Activated naive CD4-positive, alpha-beta T cell treated with anti-CD3 and anti-CD28 coated beads, Interleukin-2, amount 50 U/mL, for 16 hours (primary cell): ENCODE data around the gene ANKDD1A.

Source experiments
- DNase-seq: peaks from one replicate; pipeline ENCODE4 v3.0.0-alpha.2; 2020

ANKDD1A gene

DNA sequence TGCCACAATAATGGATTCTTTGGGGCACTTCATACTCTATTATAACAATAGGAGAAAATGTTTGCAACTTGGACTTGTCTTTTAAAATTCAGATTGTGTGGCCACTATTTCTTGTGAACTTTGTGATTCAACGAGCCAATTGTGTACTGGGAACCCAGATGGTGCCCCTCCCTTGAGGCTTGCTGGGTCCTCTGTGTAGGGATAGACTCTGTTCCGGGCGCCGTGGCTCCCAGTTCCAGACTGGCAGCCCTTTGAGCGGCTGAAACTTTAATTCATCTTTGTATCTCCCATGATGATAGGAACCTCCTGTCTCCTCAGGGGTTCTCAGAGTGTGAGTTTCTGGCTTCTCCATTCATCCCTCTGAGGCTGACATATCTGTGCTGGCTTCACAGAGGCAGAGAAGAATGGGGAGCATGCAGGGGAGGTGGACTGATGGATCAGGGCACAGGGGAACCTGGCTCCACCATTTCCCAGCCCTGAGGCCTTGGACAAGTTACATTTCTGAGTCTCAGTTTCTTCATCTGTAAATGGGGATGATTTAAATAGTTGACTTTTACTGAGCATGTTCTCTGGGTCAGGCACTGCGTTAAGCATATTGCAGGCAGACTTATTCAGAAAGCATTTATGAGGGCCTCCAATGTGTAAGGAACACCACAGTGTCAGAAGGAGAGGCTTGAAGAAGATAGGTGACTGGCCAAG is 15.2 kb upstream of the ANKDD1A start:
- DNase-seq: no peak

DNA sequence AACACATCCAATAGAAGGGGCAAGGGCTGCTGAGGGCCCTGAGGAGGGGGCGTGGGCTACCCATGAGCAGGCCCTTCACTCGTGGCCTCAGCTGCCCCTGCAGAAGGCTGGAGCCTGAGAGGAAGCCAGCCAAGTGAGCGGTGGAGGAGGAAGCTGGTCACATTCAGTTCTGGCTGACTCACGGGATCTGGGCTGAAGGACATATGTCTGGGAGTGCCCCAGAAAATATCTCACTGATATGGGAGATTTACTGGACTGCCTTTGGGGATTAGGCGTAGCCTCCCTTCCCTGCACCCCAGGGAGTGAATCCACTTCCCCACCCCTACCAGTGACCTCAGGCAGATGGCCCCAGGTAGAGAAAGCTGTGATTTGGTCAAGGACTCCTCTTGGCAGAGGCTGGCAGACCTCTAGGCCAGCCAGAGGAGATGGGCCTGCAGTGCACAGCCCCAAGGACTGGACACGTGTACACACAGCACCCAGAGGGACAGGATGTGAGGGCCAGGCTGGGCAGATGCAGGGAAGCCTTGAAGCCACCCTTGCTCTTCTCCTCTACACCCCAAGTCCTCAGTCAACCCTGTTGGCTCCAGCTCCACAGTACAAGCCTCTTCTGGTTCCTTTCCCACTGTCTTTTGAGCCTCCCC is 14.2 kb upstream of the ANKDD1A start:
- no peak for DNase-seq

DNA sequence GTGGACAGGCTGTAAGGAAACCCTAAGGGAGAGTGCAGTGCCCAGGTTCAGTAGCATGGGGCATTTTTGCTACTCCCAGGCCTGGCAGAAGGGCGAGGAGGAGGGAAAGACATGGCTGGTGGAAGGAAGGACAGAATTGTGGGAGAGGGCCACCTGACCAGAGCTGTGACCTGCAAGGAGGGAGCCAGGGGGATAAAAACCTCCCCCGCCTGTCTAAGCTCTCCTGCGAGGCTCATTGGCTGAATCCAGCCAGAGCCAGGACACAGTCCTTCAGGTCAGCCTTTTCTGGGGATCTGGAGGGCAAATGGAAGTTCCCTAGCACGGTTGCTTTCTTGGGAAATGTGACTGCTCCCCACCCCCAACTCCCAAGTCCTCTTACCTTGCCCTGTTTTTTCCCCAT is 13.3 kb upstream of the ANKDD1A start:
- DNase-seq: no peak

DNA sequence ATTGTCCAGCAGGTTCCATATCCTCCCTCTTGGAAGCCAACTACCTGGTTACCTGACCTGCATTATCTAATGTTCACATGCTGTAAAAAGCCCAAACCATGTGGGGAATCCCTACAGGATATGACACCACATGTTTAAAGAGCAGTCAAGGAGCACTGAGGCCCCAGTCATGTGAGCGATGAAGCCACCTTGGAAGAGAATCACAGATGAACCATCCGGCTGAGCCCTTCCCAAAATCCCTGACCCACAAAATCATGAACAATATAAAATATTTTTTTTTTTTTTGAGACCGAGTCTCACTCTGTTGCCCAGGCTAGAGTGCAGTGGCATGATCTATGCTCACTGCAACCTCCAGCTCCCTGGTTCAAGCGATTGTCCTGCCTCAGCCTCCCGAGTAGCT is 10.6 kb upstream of the ANKDD1A start:
- DNase-seq: no peak

DNA sequence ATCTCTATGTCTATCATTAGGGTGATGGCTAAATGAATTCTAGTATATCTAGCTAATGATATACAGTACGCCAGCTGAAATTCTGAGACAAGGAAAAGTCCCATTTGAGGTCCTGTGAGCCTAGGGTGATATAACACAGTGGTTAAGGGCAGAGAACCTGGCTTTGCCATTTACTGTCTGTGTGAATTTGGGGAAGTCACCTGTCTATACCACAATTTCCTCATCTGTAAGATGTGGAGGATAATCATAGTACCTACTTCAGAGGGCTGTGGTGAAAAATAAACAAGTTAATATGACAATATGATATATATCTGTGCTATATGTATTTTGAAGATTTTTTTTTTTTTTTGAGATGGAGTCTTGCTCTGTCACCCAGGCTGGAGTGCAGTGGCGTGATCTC is 9.8 kb upstream of the ANKDD1A start:
- no peak for DNase-seq

DNA sequence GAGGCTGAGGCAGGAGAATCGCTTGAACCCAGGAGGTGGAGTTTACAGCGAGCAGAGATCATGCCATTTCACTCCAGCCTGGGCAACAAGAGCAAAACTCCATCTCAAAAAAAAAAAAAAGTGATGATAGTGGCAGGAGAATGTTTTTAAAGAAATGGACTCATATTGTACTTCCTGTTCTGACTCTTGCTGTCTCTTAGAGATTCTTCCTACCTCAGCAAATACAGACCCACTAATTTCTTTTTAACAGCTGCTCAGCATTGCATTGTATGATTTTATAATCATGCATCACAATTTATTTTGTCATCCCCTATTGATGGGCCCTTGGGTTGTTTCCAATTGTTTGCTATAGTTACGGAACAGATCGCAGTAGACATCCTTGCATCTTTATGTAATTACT is 8.8 kb upstream of the ANKDD1A start:
- no peak for DNase-seq

DNA sequence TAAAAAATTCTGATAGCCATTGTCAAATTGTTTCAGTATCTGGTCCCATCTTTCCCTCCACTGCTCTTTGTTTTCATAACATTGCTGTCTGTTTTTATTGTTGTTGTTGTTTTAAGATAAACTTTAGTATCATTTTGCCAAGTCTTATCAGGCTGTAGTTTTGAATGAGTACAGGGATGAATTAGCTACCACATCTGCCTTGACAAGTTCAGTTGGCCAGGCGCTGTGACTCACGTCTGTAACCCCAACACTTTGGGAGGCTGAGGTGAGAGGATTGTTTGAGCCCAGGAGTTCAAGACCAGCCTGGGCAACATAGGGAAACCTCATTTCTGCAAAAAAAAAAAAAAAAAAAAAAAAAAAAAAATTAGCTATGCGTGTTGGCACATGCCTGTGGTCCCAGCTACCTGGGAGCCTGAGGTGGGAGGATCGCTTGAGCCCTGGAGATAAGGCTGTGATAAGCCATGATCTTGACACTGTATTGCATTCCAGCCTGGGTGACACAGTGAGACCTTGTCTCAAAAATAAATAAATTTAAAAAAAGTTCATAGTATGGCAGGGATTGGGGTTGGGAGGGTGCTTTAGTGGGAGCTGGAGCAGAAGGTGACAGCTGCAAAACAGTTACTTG is 8.3 kb upstream of the ANKDD1A start:
- DNase-seq: no peak

DNA sequence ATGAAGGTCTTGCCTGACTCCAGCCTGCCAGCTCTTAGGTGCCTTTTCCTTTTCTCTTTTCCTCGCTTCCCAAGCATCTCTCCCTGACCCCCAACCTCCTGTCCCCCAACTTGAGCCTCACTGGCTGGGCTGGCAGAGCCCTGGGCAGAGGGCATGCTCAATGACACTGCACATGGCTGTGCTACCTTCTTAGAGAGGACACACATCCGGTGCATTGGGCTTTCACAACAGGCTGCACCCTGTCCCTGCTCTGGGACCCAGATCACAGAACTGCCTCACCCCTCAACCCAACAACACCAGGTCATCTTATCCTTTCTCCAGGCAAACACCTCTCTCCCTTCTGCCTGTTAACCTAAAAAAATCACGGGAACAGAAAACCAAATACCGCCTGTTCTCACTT is 7.5 kb upstream of the ANKDD1A start:
- no peak for DNase-seq

DNA sequence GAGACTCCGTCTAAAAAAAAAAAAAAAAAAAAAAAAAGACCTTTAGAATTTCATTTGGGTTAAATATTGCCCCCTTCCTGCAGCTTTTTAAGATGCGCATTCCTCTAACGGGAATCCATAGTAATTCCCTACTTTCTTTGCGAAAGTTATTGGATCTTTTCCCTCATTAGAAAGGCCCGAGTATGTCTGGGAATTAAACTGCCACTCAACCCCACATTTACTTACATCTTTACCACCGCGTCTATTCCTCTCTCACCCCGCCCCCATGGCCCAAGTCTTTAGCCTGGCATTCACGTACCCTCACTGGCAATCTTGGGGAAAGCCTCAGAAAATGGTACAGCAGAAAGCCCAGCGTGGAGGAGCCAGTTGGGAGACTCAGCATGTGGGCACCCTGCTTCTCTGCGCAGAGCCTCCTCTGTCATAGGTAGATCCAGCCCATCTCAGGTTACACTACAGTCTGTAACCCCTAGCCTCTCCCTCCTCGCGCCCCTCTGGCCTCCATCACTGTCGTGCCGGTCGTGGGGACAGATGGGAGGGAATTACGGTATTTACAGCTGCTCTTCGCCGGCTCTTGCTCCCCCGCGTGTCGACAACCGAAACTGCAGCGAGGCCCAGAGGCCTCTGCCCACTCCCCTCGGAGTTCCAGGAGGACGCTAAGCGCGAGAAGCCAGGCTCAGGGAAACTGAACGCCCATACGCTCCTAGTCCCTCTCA is 6.4 kb upstream of the ANKDD1A start:
- DNase-seq: peak; percentile 83

DNA sequence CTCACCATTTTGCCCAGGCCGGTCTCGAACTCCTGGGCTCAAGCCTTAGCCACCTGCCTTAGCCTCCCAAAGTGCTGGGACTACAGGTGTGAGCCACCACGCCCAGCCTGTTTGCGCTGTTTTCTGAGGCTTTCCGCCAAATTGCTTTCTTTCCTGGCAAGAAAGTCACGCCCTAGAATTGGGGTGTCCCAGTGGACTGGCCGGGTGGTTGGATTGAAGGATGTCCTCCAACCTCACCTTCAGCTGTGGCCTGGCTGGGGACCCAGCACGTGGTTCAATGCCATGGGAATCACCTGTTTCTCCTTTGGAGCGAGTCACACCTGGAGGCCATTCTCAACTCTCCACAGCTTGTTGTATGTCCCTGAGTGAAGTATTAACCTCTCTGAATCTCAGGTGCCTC is 5.8 kb upstream of the ANKDD1A start:
- no peak for DNase-seq

DNA sequence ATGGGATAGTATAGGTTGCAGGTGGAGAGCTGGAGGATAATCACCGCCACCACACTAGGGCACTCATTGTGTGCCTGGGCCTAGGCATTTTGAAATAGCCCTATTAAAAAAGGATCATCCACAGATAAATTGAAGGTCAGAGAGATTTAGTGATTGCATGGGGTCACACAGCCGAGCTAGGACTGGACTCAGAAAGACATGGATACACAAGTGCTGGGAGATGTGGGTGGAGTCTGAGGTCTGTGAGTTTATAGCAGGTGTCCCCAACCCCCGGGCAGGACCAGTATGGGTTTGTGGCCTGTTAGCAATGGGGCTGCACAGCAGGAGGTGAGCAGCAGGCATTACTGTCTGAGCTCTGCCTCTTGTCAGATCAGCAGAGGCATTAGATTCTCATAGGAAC is 5.3 kb upstream of the ANKDD1A start:
- no peak for DNase-seq

DNA sequence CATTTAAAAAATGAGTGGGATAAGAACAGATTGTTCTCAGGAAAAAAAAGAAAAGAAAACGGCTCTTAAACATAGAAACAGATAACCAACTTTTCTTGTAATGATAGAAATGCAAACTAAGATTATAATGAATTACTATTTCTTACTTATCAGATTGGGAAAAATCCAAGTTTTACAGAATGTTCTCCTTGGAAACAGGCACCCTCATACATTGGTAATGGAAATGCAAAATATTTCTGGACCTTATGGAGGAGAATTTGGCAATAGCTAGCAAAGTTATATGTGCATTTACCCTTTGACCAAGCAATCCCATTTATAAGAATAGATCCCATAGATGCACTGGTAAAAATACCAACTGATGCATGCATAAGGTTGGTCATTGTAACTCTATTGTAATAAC is 3.7 kb upstream of the ANKDD1A start:
- no peak for DNase-seq

DNA sequence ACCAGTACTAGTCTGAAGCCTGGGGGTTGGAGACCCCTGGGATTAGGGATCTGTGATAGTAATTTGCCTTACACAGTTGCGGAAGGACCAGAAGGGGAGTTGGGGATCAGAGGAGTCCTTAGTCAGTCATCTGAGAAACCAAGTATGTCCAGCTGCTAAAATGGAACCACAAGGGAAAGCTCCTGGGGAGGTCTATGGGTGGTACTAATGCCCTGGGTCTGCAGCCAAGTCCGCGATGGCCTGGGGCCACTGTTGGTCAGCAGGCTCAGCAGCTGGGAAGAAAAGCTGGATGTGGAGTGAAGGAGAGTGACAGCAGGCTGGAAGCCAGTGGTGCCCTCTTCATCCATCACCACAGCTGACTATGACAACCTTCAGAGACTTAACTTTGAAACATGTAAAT is 2.2 kb upstream of the ANKDD1A start:
- DNase-seq: no peak

DNA sequence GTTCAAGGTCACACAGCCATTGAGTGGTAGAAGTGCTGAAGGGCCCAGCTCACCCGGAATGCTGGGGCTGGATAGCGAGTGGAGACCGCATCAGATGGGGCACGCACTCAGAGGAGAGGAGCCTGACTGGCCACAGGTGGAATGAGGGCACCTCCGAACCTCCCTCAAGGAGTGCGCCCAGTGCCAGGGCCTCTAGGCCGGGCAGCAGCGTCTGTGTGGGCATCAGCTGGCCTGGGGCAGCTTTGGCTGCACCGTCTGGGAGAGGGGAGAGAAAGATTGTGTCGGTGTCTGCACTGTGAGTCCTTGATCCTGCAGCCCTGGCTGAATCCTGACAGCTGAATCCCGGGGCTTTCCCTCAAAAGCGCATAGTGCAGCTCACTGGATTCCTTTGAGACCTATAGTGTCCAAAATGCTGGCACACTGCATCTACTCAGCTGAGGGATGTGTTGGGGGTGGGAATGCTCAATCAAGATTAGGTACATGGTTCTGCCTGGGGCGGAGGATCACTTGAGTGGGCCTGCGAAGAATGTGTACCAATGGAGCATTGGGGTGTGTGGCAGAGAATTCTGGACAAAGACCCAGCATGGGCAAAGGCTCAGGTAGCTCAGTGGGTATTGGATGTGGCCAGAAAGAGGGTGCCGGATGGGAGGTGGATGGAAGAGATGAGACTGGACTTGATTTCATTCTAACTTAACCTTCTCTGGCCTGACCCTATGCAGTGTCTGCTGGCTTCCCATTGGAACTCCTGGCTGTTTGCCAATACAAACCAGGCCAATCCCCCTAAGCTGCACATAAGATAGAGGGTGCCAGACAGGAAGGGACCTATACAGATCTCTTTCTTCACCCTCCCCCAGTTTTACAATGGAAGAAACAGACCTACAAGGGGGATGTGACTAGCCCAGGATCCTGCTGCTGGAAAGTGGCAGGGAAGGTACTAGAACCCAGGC is 950 bp downstream of the ANKDD1A start:
- DNase-seq: no peak

DNA sequence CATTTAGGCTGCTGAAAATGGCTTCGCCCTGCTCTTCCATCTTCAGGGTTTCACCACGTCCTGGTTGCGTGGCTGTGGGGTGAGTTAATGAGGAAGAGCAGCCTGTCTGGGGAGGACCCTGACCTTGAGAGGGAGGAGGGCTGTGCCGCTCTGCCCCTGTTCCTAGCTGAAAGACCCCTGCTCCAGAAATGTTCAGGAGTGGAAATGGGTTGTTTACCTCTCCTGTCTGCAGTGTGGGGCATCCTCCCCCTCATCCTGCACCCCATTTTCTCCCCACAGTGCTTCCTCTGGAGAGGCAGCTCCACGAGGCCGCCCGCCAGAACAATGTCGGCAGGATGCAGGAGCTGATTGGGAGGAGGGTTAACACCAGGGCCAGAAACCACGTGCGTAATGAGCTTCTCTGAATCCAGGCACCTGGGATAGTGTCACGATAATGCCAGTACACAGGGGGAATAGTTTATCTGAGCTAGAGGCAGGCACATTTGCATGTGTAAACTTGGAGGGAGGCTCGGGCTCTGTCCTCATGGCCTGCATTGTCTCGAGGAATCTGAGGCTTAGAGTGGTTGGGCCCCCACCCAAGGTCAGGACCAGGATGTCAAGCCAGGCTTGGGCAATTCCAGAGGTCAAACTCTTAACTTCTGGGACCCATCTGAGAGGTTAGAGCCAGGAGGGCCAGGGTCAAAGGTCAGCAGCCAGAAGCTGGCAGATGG is 4.0 kb downstream of the ANKDD1A start:
- no peak for DNase-seq

DNA sequence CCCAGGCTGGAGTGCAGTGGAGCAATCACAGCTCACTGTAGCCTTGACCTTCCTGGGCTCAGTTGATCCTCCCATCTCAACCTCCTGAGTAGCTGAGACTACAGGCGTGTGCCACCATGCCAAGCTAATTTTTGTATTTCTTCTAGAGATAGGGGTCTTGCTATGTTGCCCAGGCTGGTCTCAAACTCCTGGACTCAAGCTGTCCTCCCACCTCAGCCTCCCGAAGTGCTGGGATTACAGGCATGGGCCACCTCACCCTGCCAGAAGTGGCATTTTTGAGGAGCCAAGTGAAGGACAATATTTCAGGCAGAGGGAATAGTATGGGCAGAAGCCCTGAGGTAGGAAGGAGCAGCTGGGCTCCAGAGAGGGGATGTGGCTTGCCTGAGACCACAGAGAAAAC is 4.7 kb downstream of the ANKDD1A start:
- DNase-seq: no peak

DNA sequence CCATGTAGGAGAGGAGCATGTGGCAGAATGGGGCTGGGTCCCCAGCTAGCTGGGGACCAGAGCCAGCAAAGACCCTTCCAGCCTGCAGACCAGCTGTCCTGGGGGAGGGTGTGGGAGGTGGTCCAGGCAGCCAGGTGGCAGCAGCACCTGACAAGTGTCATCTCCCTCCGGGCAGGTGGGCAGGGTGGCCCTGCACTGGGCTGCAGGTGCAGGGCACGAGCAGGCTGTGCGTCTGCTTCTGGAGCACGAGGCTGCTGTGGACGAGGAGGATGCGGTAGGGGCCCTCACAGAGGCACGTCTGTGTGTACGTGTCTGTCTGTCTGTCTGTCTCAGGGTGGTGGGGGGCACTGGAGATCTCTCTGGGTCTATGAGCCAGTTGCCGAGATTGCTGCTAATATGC is 5.5 kb downstream of the ANKDD1A start:
- no peak for DNase-seq

DNA sequence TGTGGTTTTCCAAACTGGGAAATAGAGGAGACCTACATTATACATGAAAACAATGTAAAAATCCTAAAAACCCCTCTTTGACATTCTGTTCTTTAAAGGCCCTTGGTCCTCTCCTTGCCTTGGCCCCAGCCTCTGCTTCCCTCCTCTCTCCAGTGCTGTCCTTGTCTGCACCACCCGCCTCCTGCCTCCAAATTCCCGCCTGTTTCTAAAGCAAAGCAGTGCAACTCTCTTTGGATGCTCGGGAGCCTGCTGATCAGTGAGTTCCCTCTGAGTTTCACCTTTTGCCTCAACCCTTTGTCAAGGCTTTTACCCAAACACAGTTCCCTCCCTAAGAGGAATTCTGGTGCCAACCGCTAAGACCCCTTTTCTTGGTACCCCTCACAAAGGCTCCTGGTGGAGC is 8.0 kb downstream of the ANKDD1A start:
- no peak for DNase-seq

DNA sequence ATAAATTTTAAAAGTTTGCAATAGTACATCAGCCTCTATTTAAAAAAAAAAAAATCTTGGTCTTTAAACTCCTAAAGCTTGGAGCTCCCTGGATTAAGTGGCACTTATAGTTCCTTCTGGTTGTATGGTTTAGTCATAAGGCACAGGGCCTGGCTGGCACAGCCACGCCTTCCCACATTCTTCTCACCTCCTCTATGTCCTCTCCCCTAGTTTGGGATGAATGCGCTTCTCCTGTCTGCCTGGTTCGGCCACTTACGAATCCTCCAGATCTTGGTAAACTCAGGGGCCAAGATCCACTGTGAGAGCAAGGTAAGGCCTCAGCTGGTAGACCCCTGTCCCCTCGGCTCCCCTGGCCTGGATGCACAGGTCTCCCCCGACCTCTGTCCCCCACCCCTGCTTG is 10.0 kb downstream of the ANKDD1A start:
- DNase-seq: no peak

DNA sequence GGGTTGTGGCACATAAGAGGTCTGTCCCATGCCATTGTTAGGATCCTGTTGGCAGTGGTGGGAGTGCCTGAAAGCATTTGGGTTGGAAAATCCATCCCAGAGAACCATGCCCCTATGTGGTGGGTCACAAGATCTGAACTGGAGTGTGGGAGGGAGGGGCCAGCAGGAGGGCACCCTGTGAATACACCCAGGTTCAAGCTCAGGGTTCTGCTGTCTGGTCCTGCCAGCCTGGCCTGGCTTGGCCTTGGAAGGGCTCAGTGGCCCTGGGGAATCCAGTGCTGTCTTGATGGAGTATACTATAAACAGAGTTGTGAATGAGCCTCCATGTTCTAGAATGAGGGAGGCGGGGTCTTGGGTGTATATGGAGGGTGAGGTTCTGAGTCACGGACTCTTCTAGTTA is 11.8 kb downstream of the ANKDD1A start:
- no peak for DNase-seq

DNA sequence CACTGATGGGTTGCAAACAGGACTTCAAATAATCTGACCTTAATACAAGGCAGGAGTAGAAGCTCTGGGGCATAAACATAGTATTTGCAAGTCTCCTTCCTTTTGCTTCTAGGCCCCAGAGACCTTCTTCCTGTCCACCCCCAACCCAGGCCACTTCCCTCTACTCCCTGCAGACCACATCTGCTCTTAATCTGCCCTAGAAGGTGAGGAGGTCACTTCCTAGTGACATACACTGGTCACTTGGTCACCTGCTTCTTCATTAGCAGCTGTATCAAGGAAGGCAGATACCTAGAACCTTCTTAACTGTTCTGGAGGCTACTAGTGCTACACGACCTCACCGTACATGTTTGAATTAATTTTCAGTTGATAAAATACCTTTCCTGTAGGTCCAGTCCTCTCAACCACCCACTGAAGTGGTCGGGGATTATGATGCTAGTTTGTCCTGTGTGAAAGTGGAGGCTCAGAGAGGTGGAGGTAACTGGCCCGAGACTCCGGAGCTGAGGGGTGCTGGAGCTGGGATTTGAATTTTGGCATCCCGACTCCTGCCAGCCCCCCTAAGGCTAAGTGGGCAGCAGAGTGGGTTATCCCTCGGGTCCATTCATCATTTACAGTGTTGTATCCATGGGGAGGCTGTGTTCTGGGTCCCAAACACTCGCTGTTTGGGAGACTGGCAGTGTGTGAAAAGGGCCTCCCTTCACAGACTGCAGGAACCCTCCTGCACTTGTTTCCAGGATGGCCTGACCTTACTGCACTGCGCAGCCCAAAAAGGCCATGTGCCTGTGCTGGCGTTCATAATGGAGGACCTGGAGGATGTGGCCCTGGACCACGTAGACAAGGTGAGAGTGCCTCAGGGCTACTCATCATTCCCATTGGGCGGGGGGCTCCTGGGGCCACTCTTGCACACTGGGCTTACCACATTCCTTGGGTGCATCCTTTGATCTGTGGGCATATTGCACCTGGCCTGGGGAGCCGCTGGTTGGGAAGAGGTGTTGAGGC is 13.9 kb downstream of the ANKDD1A start:
- DNase-seq: no peak
